Measurements from ENCODE around the gene ZNF705A.
"Not testable (repeated sequence)": the region's sequence is repeated elsewhere in the genome, so short reads cannot be mapped to it uniquely, and the experiment has no call there.

GRCh38 chr12:8228607-8229006 lies 71.8 kb downstream of the ZNF705A start:
- not testable (repeated sequence) for TF ChIP-seq POLR2AphosphoS5, CTCF, POLR2A (IDR thresholded peaks at IDR 0.05)
